Skin of body (tissue), 2 donors: Measurements from ENCODE around the gene DPP10. TPM values are rescaled to one million over a fixed set of nuclear protein-coding genes. Genes with fewer than 3 reads are reported as not detected.

Source experiments
- DNase-seq: peaks from one replicate; lab custom pipeline; 2025; lab: John Stamatoyannopoulos, UW
- total RNA-seq: library from RNA; depleted of rRNA; stranded (reverse); fragments of >200 nt; gene quantifications from one replicate; pipeline ENCODE4 v1.2.3, GENCODE V29; 2014

The DPP10 gene
- total RNA-seq, 1 donor from 2014 or later: 1.1 TPM

DNA sequence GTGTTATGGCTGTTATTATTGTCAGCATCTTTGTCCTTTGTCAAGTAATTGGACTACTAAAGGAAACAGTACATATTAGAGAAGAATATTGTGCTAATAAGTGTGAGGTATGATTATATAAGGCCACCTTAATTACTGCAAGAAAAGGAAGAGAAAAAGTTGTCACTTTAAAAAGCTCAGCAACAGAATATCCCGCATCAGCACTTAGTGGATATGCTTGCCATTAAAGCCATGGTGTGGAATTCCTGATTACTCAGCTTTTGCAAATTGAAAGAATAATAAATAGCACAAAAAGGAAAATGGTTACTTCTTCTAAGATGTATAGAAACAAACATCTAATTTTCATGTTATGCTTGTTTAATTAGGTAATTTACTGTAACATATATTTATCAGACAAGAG is 347.5 kb downstream of the DPP10 start:
- DNase-seq: no peak

DNA sequence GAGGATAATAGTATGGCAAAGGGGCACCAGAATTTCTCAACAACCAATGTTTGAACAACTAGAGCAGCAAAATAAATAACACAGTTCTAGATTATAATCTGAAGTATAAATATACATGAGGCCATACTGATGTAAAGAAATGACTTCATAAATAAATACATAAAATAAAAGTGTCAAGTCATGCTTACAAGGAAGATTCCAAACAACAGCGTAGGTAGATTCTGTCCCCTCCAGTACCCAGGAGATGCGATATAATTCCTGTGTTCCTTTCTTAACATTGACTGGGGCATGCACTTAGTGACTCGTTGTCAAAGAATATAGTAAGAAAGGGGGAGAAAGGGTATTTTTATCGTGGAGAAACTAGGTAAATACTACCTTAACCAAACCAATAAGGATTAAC is 355.1 kb downstream of the DPP10 start:
- no peak for DNase-seq

GRCh38 chr2:114797942-114798341 is 355.5 kb downstream of the DPP10 start:
- no peak for DNase-seq

DNA sequence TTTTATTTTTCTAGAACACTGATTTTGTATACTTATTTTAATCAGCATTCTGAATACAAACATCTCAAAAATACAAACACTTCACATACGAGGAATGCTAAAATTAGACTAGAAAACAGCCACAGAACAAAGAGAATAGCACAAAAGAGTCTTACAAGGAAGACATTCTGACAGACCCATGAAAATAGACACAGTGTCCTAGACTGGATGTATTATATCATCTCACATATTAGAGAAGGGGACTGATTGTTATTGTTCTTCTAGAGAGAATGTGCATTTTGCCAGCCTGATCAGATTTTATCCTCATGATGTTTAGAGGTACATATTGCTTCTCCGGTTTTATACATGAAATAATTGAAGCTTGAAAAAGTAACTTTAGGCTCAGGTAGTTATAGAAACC is 357.9 kb downstream of the DPP10 start:
- DNase-seq: no peak

- DNase-seq: no peak
Measured at GRCh38 chr2:114805195-114805594, 362.8 kb downstream of the DPP10 start.

GRCh38 chr2:114810092-114810491 is 367.7 kb downstream of the DPP10 start:
- no peak for DNase-seq

- no peak for DNase-seq
Measured at GRCh38 chr2:114812261-114812660, 369.8 kb downstream of the DPP10 start.

GRCh38 chr2:114814355-114814754 is 371.9 kb downstream of the DPP10 start:
- no peak for DNase-seq

GRCh38 chr2:114821055-114821454 is 378.6 kb downstream of the DPP10 start:
- DNase-seq: no peak

- no peak for DNase-seq
Measured at GRCh38 chr2:114843963-114844362, 401.5 kb downstream of the DPP10 start.

GRCh38 chr2:114857196-114857595 is 414.8 kb downstream of the DPP10 start:
- no peak for DNase-seq

DNA sequence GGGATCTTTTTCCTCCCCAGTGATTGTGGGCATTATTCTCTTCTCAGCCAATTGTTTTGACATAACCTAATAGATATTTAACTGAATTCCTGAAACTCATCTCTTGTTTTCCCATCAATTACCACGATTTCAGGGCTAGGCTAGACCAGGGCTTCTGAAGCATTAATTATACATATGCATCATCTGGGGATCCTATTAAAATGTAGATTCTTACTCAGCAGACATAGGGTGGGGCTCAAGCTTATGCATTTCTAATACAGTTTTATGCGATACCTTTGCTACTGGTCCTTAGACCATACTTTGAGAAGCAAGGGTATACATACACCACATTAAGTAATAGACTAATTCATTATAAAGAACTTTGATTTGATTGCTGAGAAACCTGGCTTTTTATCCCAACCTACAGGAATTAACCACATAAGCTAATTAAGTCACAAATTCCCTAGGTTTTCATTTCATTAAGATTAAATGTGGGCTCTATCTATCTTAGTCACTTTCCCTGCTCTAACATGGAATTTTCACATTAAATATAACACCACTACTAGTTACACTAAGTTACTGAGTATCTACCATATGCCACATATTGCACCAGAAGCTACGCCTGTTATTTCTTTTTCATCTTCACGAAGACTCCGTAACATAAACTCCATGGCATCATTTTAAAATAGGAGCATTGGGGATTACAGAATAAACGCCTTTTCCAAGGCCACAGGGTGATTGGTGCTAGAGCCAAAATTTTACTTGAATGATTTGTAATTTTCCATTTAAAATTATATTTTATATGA is 417.5 kb downstream of the DPP10 start:
- DNase-seq: no peak

DNA sequence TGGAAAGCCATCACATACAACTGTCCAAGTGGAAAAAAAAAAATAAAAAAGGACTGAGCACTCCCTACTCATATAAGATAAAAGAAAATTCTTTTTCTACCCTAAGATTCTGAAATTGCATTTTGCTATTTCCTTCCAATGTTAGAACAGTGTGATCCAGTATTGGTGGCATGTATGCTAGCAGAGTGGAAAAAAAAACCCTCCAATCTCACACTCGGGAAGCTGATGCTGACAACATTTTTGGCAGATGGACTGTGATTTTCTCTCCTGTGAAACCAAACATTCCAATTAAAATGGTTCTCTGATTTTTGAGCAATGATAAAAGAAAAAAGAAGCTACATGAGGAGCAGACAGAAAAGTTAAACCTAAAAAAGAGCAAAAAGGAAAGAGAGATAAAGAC is 419.8 kb downstream of the DPP10 start:
- DNase-seq: no peak

GRCh38 chr2:114864901-114865300 is 422.5 kb downstream of the DPP10 start:
- no peak for DNase-seq

DNA sequence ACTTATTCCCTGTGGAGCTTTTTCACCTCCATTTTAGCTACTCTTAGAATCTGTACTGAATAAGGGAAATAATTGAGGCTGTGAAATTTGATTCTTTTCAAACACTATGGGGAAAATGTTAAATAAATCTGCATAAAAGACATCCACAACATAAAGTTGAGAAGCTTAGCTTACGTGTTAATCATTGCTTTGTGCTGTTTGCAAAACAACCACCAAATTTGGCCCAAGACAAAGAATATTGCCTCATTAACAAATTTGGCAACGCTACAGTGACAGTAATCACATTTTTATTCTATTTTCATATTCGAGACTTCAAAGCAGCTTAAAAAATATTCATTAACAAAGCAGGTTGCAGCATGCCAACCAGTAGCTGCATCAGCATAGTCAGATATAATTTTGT is 437.6 kb downstream of the DPP10 start:
- no peak for DNase-seq

- no peak for DNase-seq
Measured at GRCh38 chr2:114919985-114920384, 477.5 kb downstream of the DPP10 start.

GRCh38 chr2:114922076-114922475 is 479.6 kb downstream of the DPP10 start:
- no peak for DNase-seq

DNA sequence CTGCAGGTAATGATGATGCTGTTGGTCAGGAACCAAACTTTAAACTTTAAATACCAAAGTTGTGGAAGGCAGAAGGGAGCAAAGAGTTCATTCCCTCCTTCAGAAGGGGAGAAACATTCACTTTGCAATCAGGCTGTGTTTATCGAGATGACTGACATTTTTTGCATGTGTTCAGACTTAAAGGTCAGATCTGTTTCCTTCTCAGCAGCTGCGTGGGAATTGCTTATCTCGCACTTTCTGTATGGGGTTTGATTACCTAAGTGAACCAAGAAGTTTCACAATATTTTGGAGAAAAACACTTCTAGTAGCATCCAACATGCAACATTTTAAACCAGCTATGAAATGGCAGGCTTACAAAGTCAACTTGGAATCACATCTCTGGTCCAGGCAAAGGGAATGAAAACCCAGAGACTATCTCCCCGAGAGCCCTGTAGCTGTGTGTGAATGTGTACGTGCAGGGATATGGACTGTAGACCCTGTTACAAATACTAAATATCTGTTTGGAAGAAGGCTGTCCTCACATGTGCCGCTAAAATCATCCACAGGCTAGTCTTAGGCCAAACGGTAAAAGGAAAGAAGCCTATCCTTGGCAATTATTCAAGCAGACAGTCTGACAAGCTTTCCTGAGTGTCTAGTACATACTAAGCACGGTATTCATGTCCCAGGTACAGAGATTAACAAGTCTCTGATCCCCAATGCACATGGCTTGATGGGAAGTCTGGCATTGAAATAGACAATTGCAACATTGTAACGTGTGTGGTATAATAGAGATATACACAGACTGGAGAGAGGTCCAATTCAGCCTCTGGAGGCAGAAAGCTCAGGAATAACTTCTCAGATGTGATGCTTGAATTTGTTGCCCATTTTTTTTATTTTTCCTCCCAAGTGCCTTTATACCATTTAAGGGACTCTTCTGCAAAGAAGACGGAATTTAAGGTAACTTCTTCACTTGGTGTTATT is 483.1 kb downstream of the DPP10 start:
- DNase-seq: no peak

DNA sequence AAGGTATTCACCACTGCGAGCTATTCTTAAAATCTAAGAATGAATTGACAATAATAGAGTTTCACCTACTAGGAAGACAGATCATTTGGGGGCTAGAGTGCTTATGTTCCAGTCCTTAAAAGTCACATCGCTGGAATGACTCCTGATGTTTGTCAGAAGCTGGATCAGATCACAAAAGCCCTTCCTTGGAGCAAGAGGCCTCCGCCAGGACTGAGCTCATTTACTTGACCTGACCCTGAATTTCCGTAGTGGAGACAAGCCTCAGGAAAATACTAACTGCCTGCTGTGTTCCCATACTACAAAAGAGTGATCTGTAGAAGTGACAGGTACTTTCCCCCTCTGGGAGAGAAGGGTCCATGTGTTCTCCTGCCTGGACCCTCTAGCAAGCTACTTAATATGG is 483.9 kb downstream of the DPP10 start:
- DNase-seq: no peak

GRCh38 chr2:114929225-114929624 is 486.8 kb downstream of the DPP10 start:
- no peak for DNase-seq

GRCh38 chr2:114933671-114934241 is 491.3 kb downstream of the DPP10 start:
- no peak for DNase-seq

DNA sequence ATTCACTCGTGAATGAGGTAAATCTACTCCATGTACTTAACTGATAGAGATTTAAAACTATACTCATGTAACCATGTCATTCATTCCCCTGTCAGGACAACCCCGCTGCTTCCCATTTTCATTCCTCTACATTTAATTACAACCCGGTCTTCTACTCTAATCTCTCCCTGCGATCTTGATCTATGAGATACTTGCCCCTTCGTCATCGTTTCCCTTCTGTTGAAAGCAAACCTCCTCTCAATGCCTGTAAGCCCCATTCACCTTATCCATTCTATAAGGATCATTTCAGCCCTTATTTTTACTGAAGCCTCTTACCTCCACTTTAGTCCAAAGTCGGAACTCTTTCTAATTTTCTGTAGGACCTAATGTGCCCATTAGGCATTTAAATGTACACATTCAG is 492.6 kb downstream of the DPP10 start:
- DNase-seq: no peak
